Progenitor cell of endocrine pancreas (in vitro differentiated cells): ENCODE results near the gene AOPEP. TPM values are rescaled to one million over a fixed set of nuclear protein-coding genes. Genes with fewer than 3 reads are reported as not detected.

Source experiments
- DNase-seq: peaks from one replicate; pipeline ENCODE4 v3.0.0; 2021; ENCODE audit warnings: low spot score; ENCODE audit not compliant: unreplicated experiment
- H3K27ac Mint-ChIP-seq: 2 replicates; pipeline ENCODE4 v1.8.0; 2021; ENCODE audit warnings: mild to moderate bottlenecking, moderate library complexity, mixed read lengths
- H3K27me3 Mint-ChIP-seq: 2 replicates; pipeline ENCODE4 v1.8.0; 2021; ENCODE audit warnings: mixed read lengths
- H3K36me3 Mint-ChIP-seq: 2 replicates; pipeline ENCODE4 v1.8.0; 2022; ENCODE audit warnings: mixed read lengths; ENCODE audit not compliant: insufficient read depth
- H3K4me1 Mint-ChIP-seq: 2 replicates; pipeline ENCODE4 v1.8.0; 2021; ENCODE audit warnings: low read depth, mixed read lengths
- H3K4me3 Mint-ChIP-seq: 2 replicates; pipeline ENCODE4 v1.8.0; 2021; ENCODE audit warnings: low read depth, mild to moderate bottlenecking, moderate library complexity, mixed read lengths
- H3K9me3 Mint-ChIP-seq: 2 replicates; pipeline ENCODE4 v1.8.0; 2021; ENCODE audit warnings: low read depth, mixed read lengths
- CTCF ChIP-seq: fragments of 200-600 bp; sonication (generic); IDR thresholded peaks from one replicate; pipeline ENCODE4 v1.5.0; 2021; ENCODE audit warnings: antibody characterized with exemption, mild to moderate bottlenecking; ENCODE audit not compliant: unreplicated experiment
- total RNA-seq: library from RNA; stranded (reverse); gene quantifications from 2 replicates; pipeline ENCODE4 v1.2.1, GENCODE V29; 2021

AOPEP gene
- total RNA-seq, 1 donor from 2014 or later, result 58.2 TPM

GRCh38 chr9:95071450-95071849, 345.0 kb downstream of the AOPEP start:
- H3K36me3 Mint-ChIP-seq, result peaks cover 8% of the 10 kb centered on the region
- peaks cover 11% of the 10 kb centered on the region for H3K4me1 Mint-ChIP-seq
- no peak for TF ChIP-seq CTCF
- H3K9me3 Mint-ChIP-seq, result no peaks in the 10 kb centered on the region
- no peak overlapping the region for H3K4me3 Mint-ChIP-seq
- H3K27ac Mint-ChIP-seq, result no peak overlapping the region
- DNase-seq, result no peak
- H3K27me3 Mint-ChIP-seq, result no peaks in the 10 kb centered on the region

GRCh38 chr9:95071925-95072324, 345.4 kb downstream of the AOPEP start:
- H3K4me1 Mint-ChIP-seq, result peaks cover 14% of the 10 kb centered on the region
- H3K36me3 Mint-ChIP-seq, result peaks cover 8% of the 10 kb centered on the region
- H3K4me3 Mint-ChIP-seq, result no peak overlapping the region
- no peaks in the 10 kb centered on the region for H3K27me3 Mint-ChIP-seq
- TF ChIP-seq CTCF, result no peak
- no peaks in the 10 kb centered on the region for H3K9me3 Mint-ChIP-seq
- no peak for DNase-seq
- no peak overlapping the region for H3K27ac Mint-ChIP-seq

GRCh38 chr9:95073042-95073607, 346.6 kb downstream of the AOPEP start:
- peak; percentile 28 for TF ChIP-seq CTCF
- Mint-ChIP-seq H3K36me3 (peaks cover 6% of the 10 kb centered on the region), H3K4me3 (no peak overlapping the region), H3K27ac (no peak overlapping the region), H3K4me1 (peaks cover 24% of the 10 kb centered on the region), H3K9me3 (no peaks in the 10 kb centered on the region), H3K27me3 (no peaks in the 10 kb centered on the region)
- DNase-seq, result no peak

- no peak overlapping the region for H3K27ac Mint-ChIP-seq
- no peaks in the 10 kb centered on the region for H3K9me3 Mint-ChIP-seq
- H3K27me3 Mint-ChIP-seq, result no peaks in the 10 kb centered on the region
- no peak for DNase-seq
- H3K36me3 Mint-ChIP-seq, result peaks cover 3% of the 10 kb centered on the region
- H3K4me1 Mint-ChIP-seq, result peaks cover 31% of the 10 kb centered on the region
- H3K4me3 Mint-ChIP-seq, result no peak overlapping the region
- TF ChIP-seq CTCF, result no peak
Observed at GRCh38 chr9:95073918-95074317, 347.4 kb downstream of the AOPEP start.

GRCh38 chr9:95074632-95075031, 348.1 kb downstream of the AOPEP start:
- no peaks in the 10 kb centered on the region for H3K27me3 Mint-ChIP-seq
- peak overlapping the region; percentile 27 for H3K27ac Mint-ChIP-seq
- peaks cover 31% of the 10 kb centered on the region for H3K4me1 Mint-ChIP-seq
- no peak for DNase-seq
- H3K9me3 Mint-ChIP-seq, result no peaks in the 10 kb centered on the region
- no peak overlapping the region for H3K4me3 Mint-ChIP-seq
- H3K36me3 Mint-ChIP-seq, result peaks cover 3% of the 10 kb centered on the region
- TF ChIP-seq CTCF, result no peak
